ENCODE measurements around the gene DHX36.

DHX36 gene

DNA sequence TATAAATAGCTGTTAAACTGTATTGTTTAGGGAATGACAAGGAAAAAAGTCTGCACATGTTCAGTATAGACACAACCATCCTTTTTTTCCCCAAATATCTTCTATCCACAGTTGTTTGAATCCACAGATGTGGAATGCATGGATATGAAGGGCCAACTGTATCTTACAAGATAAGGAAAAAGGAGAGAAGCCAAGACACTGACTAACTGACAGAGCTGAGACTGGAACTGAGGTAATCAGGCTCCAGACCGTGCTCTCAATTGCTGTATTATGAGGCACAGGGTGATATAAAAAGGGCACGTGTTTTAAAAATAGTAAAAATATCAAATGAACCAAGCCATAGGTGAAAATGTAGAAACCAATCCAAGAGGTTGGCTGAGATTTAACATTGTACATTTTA, 49.0 kb downstream of the DHX36 start:
- no peak for DNase-seq (ENCODE audit: insufficient read length)
- TF ChIP-seq TAF1 (IDR thresholded peaks at IDR 0.05; ENCODE audit: borderline replicate concordance, low read depth, low read length) (no peak), POLR2AphosphoS5 (IDR thresholded peaks at IDR 0.05; ENCODE audit: low read depth, low read length) (no peak)
- no peak for FAIRE-seq

DNA sequence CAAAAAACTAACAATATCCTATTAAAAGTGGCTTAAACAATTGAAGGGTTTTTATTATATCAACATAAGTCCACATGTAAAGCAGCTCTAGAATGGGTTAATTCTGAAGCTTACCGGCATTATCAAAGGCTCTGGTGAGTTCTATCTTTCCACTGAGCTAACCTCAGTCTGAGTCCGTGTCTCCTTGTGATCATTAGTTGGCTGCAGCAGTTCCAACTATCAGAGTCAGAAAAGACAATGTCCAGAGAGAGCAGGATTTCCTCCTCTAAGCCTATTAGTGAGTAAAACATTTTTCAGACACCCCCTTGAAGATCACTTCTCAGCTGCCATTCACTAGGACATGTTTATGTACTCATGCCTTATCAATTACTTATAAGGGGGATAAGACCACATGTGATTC, 49.9 kb downstream of the DHX36 start:
- FAIRE-seq (no peak), DNase-seq (ENCODE audit: insufficient read length) (no peak)
- TF ChIP-seq POLR2A (IDR thresholded peaks at IDR 0.05; ENCODE audit: low read depth, low read length) (no peak), POLR2AphosphoS5 (IDR thresholded peaks at IDR 0.05; ENCODE audit: low read depth, low read length) (no peak), TAF1 (IDR thresholded peaks at IDR 0.05; ENCODE audit: borderline replicate concordance, low read depth, low read length) (no peak)

DNA sequence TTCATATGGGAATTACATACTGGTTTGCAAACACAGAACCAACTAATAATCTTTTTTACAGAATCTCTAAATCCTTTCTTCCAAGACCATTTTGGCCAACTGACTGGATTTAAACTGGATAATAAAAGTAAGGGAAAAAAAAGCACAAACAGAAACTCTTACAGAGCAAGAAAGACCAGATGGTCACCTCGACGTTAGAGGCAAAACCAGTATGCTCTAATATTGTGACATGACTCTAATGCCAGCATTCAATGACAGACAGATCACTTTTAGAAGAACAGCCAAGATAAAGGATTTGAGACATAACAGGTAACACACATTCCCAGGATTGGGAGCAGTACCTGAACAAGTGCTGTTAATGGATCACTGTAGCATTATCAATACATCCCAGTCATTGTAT, 50.9 kb downstream of the DHX36 start:
- FAIRE-seq: no peak
- TF ChIP-seq POLR2AphosphoS5 (IDR thresholded peaks at IDR 0.05; ENCODE audit: low read depth, low read length) (no peak), POLR2A (IDR thresholded peaks at IDR 0.05; ENCODE audit: low read depth, low read length) (no peak), TAF1 (IDR thresholded peaks at IDR 0.05; ENCODE audit: borderline replicate concordance, low read depth, low read length) (no peak)

DNA sequence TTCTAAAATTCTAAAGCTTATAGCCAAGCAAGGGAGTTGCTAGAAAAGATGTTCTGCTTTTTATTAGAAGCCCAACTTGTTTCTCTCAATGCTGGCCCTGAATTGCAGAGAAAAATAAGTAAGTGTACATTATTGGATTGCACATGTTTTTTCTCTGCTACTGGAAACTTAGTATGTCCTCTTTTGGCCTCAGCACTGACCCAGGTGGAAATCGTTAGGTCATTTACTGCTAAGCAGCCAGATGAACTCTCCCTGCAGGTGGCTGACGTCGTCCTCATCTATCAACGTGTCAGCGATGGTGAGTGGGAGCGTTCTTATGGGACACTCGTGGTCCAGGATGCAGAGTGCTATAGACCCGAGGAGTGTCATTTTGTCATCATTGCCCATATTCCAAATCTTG, 69.8 kb downstream of the DHX36 start:
- no peak for FAIRE-seq
- TF ChIP-seq TAF1 (IDR thresholded peaks at IDR 0.05; ENCODE audit: borderline replicate concordance, low read depth, low read length) (no peak), POLR2AphosphoS5 (IDR thresholded peaks at IDR 0.05; ENCODE audit: low read depth, low read length) (no peak), POLR2A (IDR thresholded peaks at IDR 0.05; ENCODE audit: low read depth, low read length) (no peak)
- DNase-seq (ENCODE audit: insufficient read length): no peak

More for the DNA sequence above, 50.9 kb downstream of the DHX36 start:
- no peak for DNase-seq (ENCODE audit: insufficient read length)

DNA sequence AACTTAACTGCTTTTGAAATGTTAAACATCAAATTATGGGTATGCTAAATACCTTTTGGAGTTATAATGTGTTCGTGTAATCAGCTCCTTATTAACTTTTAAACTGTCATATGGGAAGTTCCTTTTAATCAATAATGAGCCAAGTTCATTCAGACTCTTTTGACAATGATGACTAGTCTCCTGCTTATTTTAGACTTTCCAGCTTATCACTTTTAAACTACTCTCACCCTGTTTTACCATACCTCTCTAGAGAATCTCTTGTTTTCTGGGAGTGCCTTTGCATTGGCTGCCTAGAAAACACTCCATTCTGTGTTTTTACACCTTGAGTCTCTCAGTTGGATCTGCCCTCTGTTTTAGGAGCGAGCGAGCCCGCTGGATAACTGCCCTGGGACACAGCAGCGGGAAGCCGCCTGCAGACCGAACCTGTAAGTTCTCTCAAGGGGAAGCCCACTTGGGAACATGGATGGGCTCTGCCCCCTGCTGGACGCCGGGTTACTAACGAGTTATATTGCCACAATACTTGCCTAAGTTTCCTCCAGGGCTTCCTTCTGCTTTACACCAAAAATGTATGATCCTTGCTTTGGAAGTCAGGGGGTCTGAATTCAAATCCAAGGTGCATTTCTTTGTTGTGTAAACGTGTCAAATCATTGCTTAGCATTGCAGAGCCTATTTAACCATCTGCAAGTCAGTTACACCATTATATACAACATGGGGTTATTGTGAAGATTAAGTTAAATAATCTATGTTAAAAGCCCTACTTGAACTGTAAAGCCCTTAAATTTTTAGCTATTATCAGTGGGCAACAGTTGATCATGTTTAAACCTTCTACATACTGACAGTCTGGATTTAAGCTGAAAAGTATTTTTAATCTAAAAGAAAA, 71.3 kb downstream of the DHX36 start:
- FAIRE-seq: peak; percentile 75
- DNase-seq (ENCODE audit: insufficient read length): peak; percentile 26
- TF ChIP-seq POLR2AphosphoS5 (IDR thresholded peaks at IDR 0.05; ENCODE audit: low read depth, low read length) (no peak), POLR2A (IDR thresholded peaks at IDR 0.05; ENCODE audit: low read depth, low read length) (no peak), TAF1 (IDR thresholded peaks at IDR 0.05; ENCODE audit: borderline replicate concordance, low read depth, low read length) (no peak)

DNA sequence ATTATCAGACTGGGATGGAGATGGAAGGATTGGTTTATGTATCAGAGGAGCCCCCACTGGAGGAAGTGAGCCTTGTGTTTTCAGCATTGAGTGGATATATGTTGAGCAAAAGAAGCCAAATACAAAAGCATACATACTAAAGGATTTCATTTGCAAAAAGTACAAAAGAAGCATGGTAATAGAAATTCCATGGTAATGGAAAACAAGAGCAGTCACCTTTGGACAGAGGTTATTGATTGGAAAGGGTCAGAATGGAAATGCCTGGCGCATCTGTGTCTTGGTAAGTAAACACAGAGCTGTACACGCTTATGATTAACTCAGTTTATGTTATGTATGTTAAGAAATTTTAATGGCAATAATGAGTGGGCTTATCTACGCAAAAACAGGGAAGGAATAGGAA, 72.7 kb downstream of the DHX36 start:
- FAIRE-seq (no peak), DNase-seq (ENCODE audit: insufficient read length) (no peak)
- no peak for TF ChIP-seq POLR2AphosphoS5 (IDR thresholded peaks at IDR 0.05; ENCODE audit: low read depth, low read length)
- no peak for TF ChIP-seq POLR2A (IDR thresholded peaks at IDR 0.05; ENCODE audit: low read depth, low read length)
- TF ChIP-seq TAF1 (IDR thresholded peaks at IDR 0.05; ENCODE audit: borderline replicate concordance, low read depth, low read length): no peak

DNA sequence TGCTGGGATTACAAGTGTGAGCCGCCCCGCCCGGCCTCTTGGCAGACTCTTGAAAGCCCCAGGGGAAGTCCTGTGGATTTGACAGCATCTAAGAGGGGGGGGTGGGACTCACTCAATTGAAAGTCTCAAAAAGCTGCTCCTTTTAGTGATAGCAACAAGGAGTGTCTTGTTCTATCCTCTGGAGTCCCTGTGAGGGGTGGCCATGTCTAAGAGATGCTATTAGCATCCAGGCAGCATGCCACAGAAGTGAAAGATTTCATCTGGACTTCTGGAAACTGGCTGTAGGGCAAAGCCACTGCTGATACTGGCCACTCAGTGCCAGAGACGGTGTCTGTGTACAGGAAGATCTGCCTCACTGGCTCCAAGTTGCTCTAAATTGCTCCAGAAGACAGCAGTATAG, 74.0 kb downstream of the DHX36 start:
- DNase-seq (ENCODE audit: insufficient read length): no peak
- no peak for FAIRE-seq
- TF ChIP-seq TAF1 (IDR thresholded peaks at IDR 0.05; ENCODE audit: borderline replicate concordance, low read depth, low read length) (no peak), POLR2A (IDR thresholded peaks at IDR 0.05; ENCODE audit: low read depth, low read length) (no peak), POLR2AphosphoS5 (IDR thresholded peaks at IDR 0.05; ENCODE audit: low read depth, low read length) (no peak)

DNA sequence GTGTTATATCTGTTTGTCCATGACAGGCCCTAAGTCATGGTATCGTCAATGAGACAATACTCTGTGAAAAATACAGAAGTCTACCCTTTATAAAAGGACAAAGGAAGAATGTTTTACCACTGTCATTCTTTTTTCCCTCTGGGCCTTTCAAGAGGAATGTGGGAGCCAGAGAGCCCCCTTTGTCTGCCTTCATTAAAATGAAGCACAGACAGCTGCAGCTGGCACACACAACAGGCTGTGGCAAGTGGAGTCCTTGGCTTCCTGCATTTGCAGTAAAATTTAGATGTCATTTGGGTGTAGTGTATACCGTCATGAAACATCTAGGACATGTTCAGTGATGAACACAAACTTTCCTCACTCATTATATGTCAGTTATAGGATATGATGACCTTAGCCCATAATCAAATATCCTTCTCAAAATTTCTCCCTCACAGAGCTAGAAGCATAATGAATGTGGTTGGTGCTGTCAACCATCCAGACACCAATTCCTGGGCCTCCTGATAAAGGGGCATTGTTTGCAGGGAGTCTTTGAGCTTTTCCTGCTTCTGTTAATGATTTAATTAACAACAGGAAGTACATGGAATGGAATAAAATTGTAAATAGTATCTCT, 76.4 kb downstream of the DHX36 start:
- FAIRE-seq (no peak), DNase-seq (ENCODE audit: insufficient read length) (no peak)
- TF ChIP-seq POLR2A (IDR thresholded peaks at IDR 0.05; ENCODE audit: low read depth, low read length) (no peak), POLR2AphosphoS5 (IDR thresholded peaks at IDR 0.05; ENCODE audit: low read depth, low read length) (no peak), TAF1 (IDR thresholded peaks at IDR 0.05; ENCODE audit: borderline replicate concordance, low read depth, low read length) (no peak)

DNA sequence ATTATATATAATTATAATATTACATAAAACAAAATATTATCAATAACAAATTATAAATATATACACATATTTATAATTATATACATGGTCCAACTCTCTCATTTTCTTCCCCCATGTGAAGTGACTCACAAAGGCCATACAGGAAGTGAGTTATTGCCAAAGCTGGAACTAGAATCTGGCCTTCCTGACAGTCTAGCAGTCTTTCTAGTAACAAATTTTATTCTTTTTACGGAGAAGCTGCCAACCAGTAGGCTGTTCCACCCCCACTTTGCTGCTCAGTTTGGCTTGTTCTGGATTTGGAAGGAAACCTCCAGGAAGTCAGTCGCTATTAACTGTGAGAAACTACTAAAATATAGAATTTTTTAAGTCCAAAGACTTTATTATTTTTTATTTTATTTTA, 79.6 kb downstream of the DHX36 start:
- no peak for DNase-seq (ENCODE audit: insufficient read length)
- no peak for FAIRE-seq
- TF ChIP-seq POLR2AphosphoS5 (IDR thresholded peaks at IDR 0.05; ENCODE audit: low read depth, low read length) (no peak), POLR2A (IDR thresholded peaks at IDR 0.05; ENCODE audit: low read depth, low read length) (no peak), TAF1 (IDR thresholded peaks at IDR 0.05; ENCODE audit: borderline replicate concordance, low read depth, low read length) (no peak)

DNA sequence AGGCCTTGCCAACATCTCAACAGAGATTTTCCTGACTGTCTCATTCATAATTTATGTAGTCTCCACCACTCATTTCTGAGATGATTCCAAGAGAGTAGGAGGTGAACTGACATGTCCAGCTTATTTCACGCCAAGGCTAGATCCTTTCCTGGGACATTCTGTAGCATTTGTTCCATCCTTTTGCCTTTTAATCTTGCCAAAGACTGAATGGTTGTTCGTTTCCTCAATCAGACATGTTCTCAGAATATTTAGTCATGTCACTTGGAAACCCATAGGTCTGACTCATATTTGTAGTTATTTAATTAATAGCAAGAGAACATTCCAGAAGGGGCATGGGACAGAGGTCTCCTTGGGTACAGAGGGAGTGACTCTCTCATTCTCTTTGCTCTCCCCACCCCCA, 80.9 kb downstream of the DHX36 start:
- DNase-seq (ENCODE audit: insufficient read length): no peak
- TF ChIP-seq POLR2AphosphoS5 (IDR thresholded peaks at IDR 0.05; ENCODE audit: low read depth, low read length): no peak
- no peak for TF ChIP-seq POLR2A (IDR thresholded peaks at IDR 0.05; ENCODE audit: low read depth, low read length)
- TF ChIP-seq TAF1 (IDR thresholded peaks at IDR 0.05; ENCODE audit: borderline replicate concordance, low read depth, low read length): no peak
- no peak for FAIRE-seq

DNA sequence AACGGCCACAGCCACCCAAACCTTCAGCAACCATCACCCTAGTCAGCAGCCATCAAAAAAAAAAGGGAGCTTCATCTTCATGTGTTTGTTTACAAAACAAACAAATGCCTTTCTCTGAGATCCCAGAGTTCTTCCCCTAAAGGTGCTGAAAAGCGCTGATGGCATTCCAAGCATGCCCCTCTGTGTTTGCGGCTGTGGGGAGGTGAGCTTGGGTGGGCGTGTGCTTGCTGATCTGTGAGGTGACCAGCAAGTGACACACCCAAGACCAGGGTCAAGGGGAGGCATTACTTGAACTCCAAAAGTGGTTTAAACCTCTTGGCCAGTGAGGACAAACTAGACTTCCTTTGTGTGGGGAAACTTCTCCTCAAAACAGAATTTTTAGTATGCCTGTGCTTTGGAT, 81.5 kb downstream of the DHX36 start:
- FAIRE-seq (no peak), DNase-seq (ENCODE audit: insufficient read length) (no peak)
- TF ChIP-seq POLR2A (IDR thresholded peaks at IDR 0.05; ENCODE audit: low read depth, low read length) (no peak), TAF1 (IDR thresholded peaks at IDR 0.05; ENCODE audit: borderline replicate concordance, low read depth, low read length) (no peak), POLR2AphosphoS5 (IDR thresholded peaks at IDR 0.05; ENCODE audit: low read depth, low read length) (no peak)

DNA sequence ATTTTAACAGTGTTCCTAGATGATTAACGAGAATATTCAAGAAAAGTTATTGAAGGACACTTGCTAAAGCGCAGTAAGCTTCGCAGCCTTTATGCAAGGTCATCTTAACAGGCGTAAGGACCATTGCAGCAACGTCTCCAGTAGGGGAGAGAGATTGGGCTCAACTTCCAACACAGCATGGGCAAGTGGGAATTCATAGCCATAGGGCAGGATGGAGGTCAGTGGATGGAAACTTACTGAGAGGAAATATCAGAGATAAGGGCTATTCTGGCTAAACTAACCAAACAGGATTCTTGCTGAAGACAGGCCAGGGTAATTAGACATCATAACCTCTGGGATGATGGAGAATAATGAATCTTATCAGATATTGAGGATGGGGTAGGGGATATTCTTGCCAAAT, 82.8 kb downstream of the DHX36 start:
- FAIRE-seq (no peak), DNase-seq (ENCODE audit: insufficient read length) (no peak)
- TF ChIP-seq TAF1 (IDR thresholded peaks at IDR 0.05; ENCODE audit: borderline replicate concordance, low read depth, low read length): no peak
- no peak for TF ChIP-seq POLR2A (IDR thresholded peaks at IDR 0.05; ENCODE audit: low read depth, low read length)

All from GM12892 (cell line).